ENCODE results near the gene SLX9. TPM values are rescaled to one million over a fixed set of nuclear protein-coding genes. Genes with fewer than 3 reads are reported as not detected.

SLX9 gene
- total RNA-seq, 5 donors from 2014 or later (not counting 1 experiment from before 2014, with no cell fraction given), result 16.7 to 32.2 (median 26.7) TPM

- Mint-ChIP-seq H3K9me3 (no peaks in the 10 kb centered on the region), H3K27me3 (no peaks in the 10 kb centered on the region)
Observed at GRCh38 chr21:44942566-44942965, 2.7 kb downstream of the SLX9 start.

GRCh38 chr21:44943005-44943685, 3.3 kb downstream of the SLX9 start:
- no peak for ATAC-seq (replicated peaks in 1 of 4)
- peaks cover 10 to 46% of the 10 kb centered on the region in 2 experiments for H3K4me1 ChIP-seq (ENCODE audit: control insufficient read depth in 1 of 2, extremely low read depth in 1 of 2, insufficient read depth in 2 of 2, low read length in 2 of 2)
- peaks cover 39 to 54% (median 49%) of the 10 kb centered on the region in 3 donors for H3K4me1 Mint-ChIP-seq
- no peak overlapping the region for H3K27ac ChIP-seq (ENCODE audit: low read length)
- H3K27ac Mint-ChIP-seq, result no peak overlapping the region
- peak overlapping the region in 1 of 3 donors; percentile 96 for H3K4me3 Mint-ChIP-seq
- no peak for DNase-seq
- no peaks in the 10 kb centered on the region for H3K9me3 Mint-ChIP-seq
- peaks cover 24% of the 10 kb centered on the region for H3K36me3 Mint-ChIP-seq
- no peaks in the 10 kb centered on the region for H3K27me3 ChIP-seq (replicated peaks in 1 of 2; ENCODE audit: control insufficient read depth in 2 of 2, extremely low read depth in 1 of 2, insufficient read depth in 2 of 2, low read length in 1 of 2)
- POLR2A ChIA-PET, result interaction anchor here in 1 of 2 donors (0.5 kb wide), 1 partner anchor 130 kb away, joined by 4 read pairs; no protein-coding TSS in a partner anchor
- no peaks in the 10 kb centered on the region for H3K9me3 ChIP-seq
- CTCF ChIA-PET, result interaction anchor here in 1 of 2 donors (1.0 kb wide), 1 partner anchor 185 kb away, joined by 4 read pairs; no protein-coding TSS in a partner anchor
- H3K36me3 ChIP-seq (ENCODE audit: control insufficient read depth in 2 of 2, extremely low read depth in 1 of 2, insufficient read depth in 1 of 2, low read length in 1 of 2), result peaks cover 6 to 33% of the 10 kb centered on the region in 2 donors
- 96% methylated on average over 6 of the region's 15 CpGs for WGBS (ENCODE audit: insufficient coverage)
- no peak overlapping the region for H3K4me3 ChIP-seq (ENCODE audit: control insufficient read depth in 1 of 2, extremely low read depth in 1 of 2, low read length in 1 of 2)
- no peaks in the 10 kb centered on the region for H3K27me3 Mint-ChIP-seq

More at GRCh38 chr21:44942566-44942965, 2.7 kb downstream of the SLX9 start:
- H3K4me3 ChIP-seq (ENCODE audit: control insufficient read depth in 1 of 2, extremely low read depth in 1 of 2, low read length in 1 of 2), result no peak overlapping the region
- WGBS (ENCODE audit: insufficient coverage), result 36% methylated on average over 2 of the region's 2 CpGs
- Mint-ChIP-seq H3K36me3 (peaks cover 24% of the 10 kb centered on the region), H3K27ac (peak overlapping the region in 1 of 2 donors; percentile 77), H3K4me3 (peak overlapping the region; percentile 47 to 96 (median 91)), H3K4me1 (peaks cover 39 to 54% (median 49%) of the 10 kb centered on the region in 3 donors)
- H3K9me3 ChIP-seq, result no peaks in the 10 kb centered on the region
- H3K27me3 ChIP-seq (replicated peaks in 1 of 2; ENCODE audit: control insufficient read depth in 2 of 2, extremely low read depth in 1 of 2, insufficient read depth in 2 of 2, low read length in 1 of 2), result no peaks in the 10 kb centered on the region
- peaks cover 6 to 31% of the 10 kb centered on the region in 2 donors for H3K36me3 ChIP-seq (ENCODE audit: control insufficient read depth in 2 of 2, extremely low read depth in 1 of 2, insufficient read depth in 1 of 2, low read length in 1 of 2)
- H3K27ac ChIP-seq (ENCODE audit: low read length), result no peak overlapping the region
- ChIA-PET CTCF (interaction anchor here in 1 of 2 donors (0.9 to 1.0 kb wide), 2 partner anchors 186 to 194 kb away, joined by 3 to 4 read pairs; no protein-coding TSS in a partner anchor), POLR2A (interaction anchor here in 1 of 2 donors (0.5 kb wide), 1 partner anchor 130 kb away, joined by 4 read pairs; no protein-coding TSS in a partner anchor)
- peaks cover 10 to 46% of the 10 kb centered on the region in 2 experiments for H3K4me1 ChIP-seq (ENCODE audit: control insufficient read depth in 1 of 2, extremely low read depth in 1 of 2, insufficient read depth in 2 of 2, low read length in 2 of 2)
- ATAC-seq (replicated peaks in 1 of 4) (no peak), DNase-seq (no peak)

GRCh38 chr21:44943686-44944550, 4.1 kb downstream of the SLX9 start:
- WGBS (ENCODE audit: insufficient coverage), result 95% methylated on average over 19 of the region's 24 CpGs
- no peak overlapping the region for H3K4me3 Mint-ChIP-seq

GRCh38 chr21:44944596-44944995, 4.8 kb downstream of the SLX9 start:
- Mint-ChIP-seq H3K9me3 (no peaks in the 10 kb centered on the region), H3K27ac (no peak overlapping the region), H3K36me3 (peaks cover 24% of the 10 kb centered on the region), H3K4me1 (peaks cover 35 to 51% (median 43%) of the 10 kb centered on the region in 3 donors), H3K4me3 (no peak overlapping the region), H3K27me3 (no peaks in the 10 kb centered on the region)
- no peak overlapping the region for H3K27ac ChIP-seq (ENCODE audit: low read length)
- H3K36me3 ChIP-seq (ENCODE audit: control insufficient read depth in 2 of 2, extremely low read depth in 1 of 2, insufficient read depth in 1 of 2, low read length in 1 of 2), result peaks cover 6 to 33% of the 10 kb centered on the region in 2 donors
- H3K9me3 ChIP-seq, result no peaks in the 10 kb centered on the region
- no peaks in the 10 kb centered on the region for H3K27me3 ChIP-seq (replicated peaks in 1 of 2; ENCODE audit: control insufficient read depth in 2 of 2, extremely low read depth in 1 of 2, insufficient read depth in 2 of 2, low read length in 1 of 2)
- ChIA-PET POLR2A (no interaction called here), CTCF (interaction anchor here in 1 of 2 donors (0.6 kb wide), 1 partner anchor 195 kb away, joined by 4 read pairs; no protein-coding TSS in a partner anchor)
- no peak overlapping the region for H3K4me3 ChIP-seq (ENCODE audit: control insufficient read depth in 1 of 2, extremely low read depth in 1 of 2, low read length in 1 of 2)
- H3K4me1 ChIP-seq (ENCODE audit: control insufficient read depth in 1 of 2, extremely low read depth in 1 of 2, insufficient read depth in 2 of 2, low read length in 2 of 2), result peaks cover 10 to 42% of the 10 kb centered on the region in 2 experiments
- no peak for ATAC-seq (replicated peaks in 1 of 4)
- DNase-seq, result no peak
- WGBS (ENCODE audit: insufficient coverage), result 92% methylated on average over 8 of the region's 10 CpGs

More at GRCh38 chr21:44943686-44944550, 4.1 kb downstream of the SLX9 start:
- DNase-seq (no peak), ATAC-seq (replicated peaks in 1 of 4) (no peak)
- no peak overlapping the region for H3K27ac ChIP-seq (ENCODE audit: low read length)
- Mint-ChIP-seq H3K36me3 (peaks cover 24% of the 10 kb centered on the region), H3K9me3 (no peaks in the 10 kb centered on the region), H3K27me3 (no peaks in the 10 kb centered on the region), H3K27ac (no peak overlapping the region), H3K4me1 (peaks cover 37 to 54% (median 47%) of the 10 kb centered on the region in 3 donors)
- peaks cover 10 to 44% of the 10 kb centered on the region in 2 experiments for H3K4me1 ChIP-seq (ENCODE audit: control insufficient read depth in 1 of 2, extremely low read depth in 1 of 2, insufficient read depth in 2 of 2, low read length in 2 of 2)
- peaks cover 6 to 33% of the 10 kb centered on the region in 2 donors for H3K36me3 ChIP-seq (ENCODE audit: control insufficient read depth in 2 of 2, extremely low read depth in 1 of 2, insufficient read depth in 1 of 2, low read length in 1 of 2)
- no peaks in the 10 kb centered on the region for H3K9me3 ChIP-seq
- no peak overlapping the region for H3K4me3 ChIP-seq (ENCODE audit: control insufficient read depth in 1 of 2, extremely low read depth in 1 of 2, low read length in 1 of 2)
- POLR2A ChIA-PET, result no interaction called here
- no peaks in the 10 kb centered on the region for H3K27me3 ChIP-seq (replicated peaks in 1 of 2; ENCODE audit: control insufficient read depth in 2 of 2, extremely low read depth in 1 of 2, insufficient read depth in 2 of 2, low read length in 1 of 2)
- CTCF ChIA-PET, result no interaction called here

- Histone ChIP-seq H3K27me3 (replicated peaks in 1 of 2; ENCODE audit: control insufficient read depth in 2 of 2, extremely low read depth in 1 of 2, insufficient read depth in 2 of 2, low read length in 1 of 2) (no peaks in the 10 kb centered on the region), H3K9me3 (no peaks in the 10 kb centered on the region), H3K27ac (ENCODE audit: low read length) (no peak overlapping the region), H3K4me1 (ENCODE audit: control insufficient read depth in 1 of 2, extremely low read depth in 1 of 2, insufficient read depth in 2 of 2, low read length in 2 of 2) (peaks cover 7 to 37% of the 10 kb centered on the region in 2 experiments), H3K4me3 (ENCODE audit: control insufficient read depth in 1 of 2, extremely low read depth in 1 of 2, low read length in 1 of 2) (no peak overlapping the region), H3K36me3 (ENCODE audit: control insufficient read depth in 2 of 2, extremely low read depth in 1 of 2, insufficient read depth in 1 of 2, low read length in 1 of 2) (peaks cover 6 to 37% of the 10 kb centered on the region in 2 donors)
- Mint-ChIP-seq H3K27me3 (no peaks in the 10 kb centered on the region), H3K9me3 (no peaks in the 10 kb centered on the region), H3K4me1 (peaks cover 29 to 44% (median 34%) of the 10 kb centered on the region in 3 donors), H3K4me3 (no peak overlapping the region), H3K36me3 (peaks cover 28% of the 10 kb centered on the region), H3K27ac (no peak overlapping the region)
- ATAC-seq (replicated peaks in 1 of 4), result no peak
- DNase-seq, result no peak
- 84% methylated on average over 15 of the region's 25 CpGs for WGBS (ENCODE audit: insufficient coverage)
- CTCF ChIA-PET, result interaction anchor here (0.6 to 0.7 kb wide), 3 partner anchors 14 to 182 kb away, joined by 3 to 15 read pairs (median 3); no protein-coding TSS in a partner anchor
- POLR2A ChIA-PET, result no interaction called here
Observed at GRCh38 chr21:44946254-44947041, 6.6 kb downstream of the SLX9 start.
